Left hindlimb (tissue), 1 donor: ENCODE data around the gene HSP90B1.
A peak's percentile ranks its signal among the peaks of the same experiment; 100 is the strongest.

Experiments
- DNase-seq: peaks from one replicate; pipeline ENCODE4 v3.0.0-alpha.2; 2018

HSP90B1 gene

DNA sequence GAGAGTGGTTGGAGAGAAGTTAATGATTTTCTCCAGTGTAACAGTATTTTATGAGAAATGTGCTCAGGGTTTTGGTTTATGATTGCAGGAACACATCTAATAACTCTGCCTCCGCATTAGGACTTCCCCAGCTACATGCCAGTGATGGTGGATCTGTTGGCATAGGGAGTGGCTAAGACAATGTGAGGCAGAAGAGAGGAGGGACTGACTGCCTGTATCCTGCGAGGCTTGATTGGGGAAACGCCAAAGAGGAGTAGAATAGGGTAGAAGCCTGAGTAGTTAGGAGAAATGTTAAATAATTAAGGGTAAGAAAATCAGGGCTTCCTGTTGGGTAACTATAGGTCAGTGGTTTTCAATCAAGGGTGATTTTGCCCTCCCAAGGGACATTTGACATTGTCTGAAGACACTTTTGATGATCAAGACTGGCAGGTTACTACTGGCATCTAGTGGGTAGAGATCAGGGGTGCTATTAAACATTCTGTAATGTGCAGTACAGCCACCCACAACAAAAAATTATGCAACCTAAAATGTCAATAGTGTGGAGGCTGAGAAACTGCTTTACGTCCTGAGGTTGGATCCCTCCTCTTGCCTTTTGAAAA is 48.3 kb downstream of the HSP90B1 start:
- DNase-seq, result no peak

DNA sequence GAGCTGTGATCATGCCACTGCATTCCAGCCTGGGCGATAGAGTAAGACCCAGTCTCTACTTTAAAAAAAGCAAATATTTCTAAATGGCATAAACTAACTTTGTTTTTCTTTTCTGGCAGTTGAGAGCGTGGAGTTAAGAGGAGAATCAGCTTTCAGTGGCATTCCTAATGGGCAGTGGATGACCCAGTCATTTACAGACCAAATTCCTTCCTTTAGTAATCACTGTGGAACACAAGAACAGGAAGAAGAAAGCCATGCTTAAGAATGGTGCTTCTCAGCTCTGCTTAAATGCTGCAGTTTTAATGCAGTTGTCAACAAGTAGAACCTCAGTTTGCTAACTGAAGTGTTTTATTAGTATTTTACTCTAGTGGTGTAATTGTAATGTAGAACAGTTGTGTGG is 56.6 kb downstream of the HSP90B1 start:
- DNase-seq, result no peak

DNA sequence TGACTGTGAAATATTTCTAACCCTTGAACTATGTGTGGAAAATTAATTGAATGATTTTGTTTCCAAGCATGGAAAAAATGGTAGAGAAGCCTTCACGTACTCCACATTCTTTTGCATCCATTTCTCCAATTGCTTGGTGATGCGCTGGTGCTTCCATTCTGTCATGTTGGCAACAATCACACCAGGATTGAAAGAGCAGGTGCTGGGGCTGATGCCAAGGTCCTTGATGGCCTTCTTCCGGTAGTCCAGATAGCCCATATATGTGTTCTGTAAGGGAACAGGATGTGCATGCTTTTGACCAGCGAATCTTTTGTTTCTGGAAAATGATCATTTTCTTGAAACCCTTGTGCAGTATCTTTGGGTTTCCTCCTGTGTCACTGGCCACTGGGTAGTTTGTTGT is 64.0 kb downstream of the HSP90B1 start:
- DNase-seq, result peak; percentile 45

GRCh38 chr12:103996595-103996994 is 66.4 kb downstream of the HSP90B1 start:
- DNase-seq, result no peak

- no peak for DNase-seq
These were observed 67.2 kb downstream of the HSP90B1 start for GRCh38 chr12:103997286-103997900.
